Mesothelial cell of epicardium (in vitro differentiated cells): ENCODE data around the gene ROBO1. TPM values are rescaled to one million over a fixed set of nuclear protein-coding genes. Genes with fewer than 3 reads are reported as not detected.

Experiments
- DNase-seq, 2 experiments: peaks; one replicate each; pipeline ENCODE4 v3.0.0; 2021; ENCODE audit warnings: low spot score in 2 of 2; ENCODE audit not compliant: unreplicated experiment in 2 of 2
- H3K27ac Mint-ChIP-seq: 2 replicates; pipeline ENCODE4 v1.8.0; 2021; ENCODE audit warnings: mixed read lengths
- H3K27me3 Mint-ChIP-seq: 2 replicates; pipeline ENCODE4 v1.8.0; 2021; ENCODE audit warnings: low read depth, mixed read lengths
- H3K36me3 Mint-ChIP-seq: 2 replicates; pipeline ENCODE4 v1.8.0; 2021; ENCODE audit warnings: mixed read lengths
- H3K4me1 Mint-ChIP-seq: 2 replicates; pipeline ENCODE4 v1.8.0; 2021; ENCODE audit warnings: mixed read lengths
- H3K4me3 Mint-ChIP-seq: 2 replicates; pipeline ENCODE4 v1.8.0; 2021; ENCODE audit warnings: mild to moderate bottlenecking, moderate library complexity, mixed read lengths
- H3K9me3 Mint-ChIP-seq: 2 replicates; pipeline ENCODE4 v1.8.0; 2021; ENCODE audit warnings: mixed read lengths
- total RNA-seq: library from RNA; stranded (reverse); gene quantifications from 3 replicates; pipeline ENCODE4 v1.2.1, GENCODE V29; 2021
- TF ChIP-seq, protein P1 (sequence below): fragments of 200-600 bp; sonication (generic); IDR thresholded peaks from one replicate; pipeline ENCODE4 v1.5.0; 2021; ENCODE audit warnings: antibody characterized with exemption; ENCODE audit not compliant: unreplicated experiment

The ROBO1 gene
- total RNA-seq, 1 donor from 2014 or later, result 143 TPM

GRCh38 chr3:79063624-79064023 is 704.2 kb downstream of the ROBO1 start:
- TF ChIP-seq, protein P1, sequence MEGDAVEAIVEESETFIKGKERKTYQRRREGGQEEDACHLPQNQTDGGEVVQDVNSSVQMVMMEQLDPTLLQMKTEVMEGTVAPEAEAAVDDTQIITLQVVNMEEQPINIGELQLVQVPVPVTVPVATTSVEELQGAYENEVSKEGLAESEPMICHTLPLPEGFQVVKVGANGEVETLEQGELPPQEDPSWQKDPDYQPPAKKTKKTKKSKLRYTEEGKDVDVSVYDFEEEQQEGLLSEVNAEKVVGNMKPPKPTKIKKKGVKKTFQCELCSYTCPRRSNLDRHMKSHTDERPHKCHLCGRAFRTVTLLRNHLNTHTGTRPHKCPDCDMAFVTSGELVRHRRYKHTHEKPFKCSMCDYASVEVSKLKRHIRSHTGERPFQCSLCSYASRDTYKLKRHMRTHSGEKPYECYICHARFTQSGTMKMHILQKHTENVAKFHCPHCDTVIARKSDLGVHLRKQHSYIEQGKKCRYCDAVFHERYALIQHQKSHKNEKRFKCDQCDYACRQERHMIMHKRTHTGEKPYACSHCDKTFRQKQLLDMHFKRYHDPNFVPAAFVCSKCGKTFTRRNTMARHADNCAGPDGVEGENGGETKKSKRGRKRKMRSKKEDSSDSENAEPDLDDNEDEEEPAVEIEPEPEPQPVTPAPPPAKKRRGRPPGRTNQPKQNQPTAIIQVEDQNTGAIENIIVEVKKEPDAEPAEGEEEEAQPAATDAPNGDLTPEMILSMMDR, result no peak
- Mint-ChIP-seq H3K4me1 (peaks cover 2% of the 10 kb centered on the region), H3K4me3 (no peak overlapping the region), H3K27ac (no peak overlapping the region), H3K9me3 (peaks cover 35% of the 10 kb centered on the region), H3K36me3 (peaks cover 8% of the 10 kb centered on the region), H3K27me3 (no peaks in the 10 kb centered on the region)
- DNase-seq, result no peak

DNA sequence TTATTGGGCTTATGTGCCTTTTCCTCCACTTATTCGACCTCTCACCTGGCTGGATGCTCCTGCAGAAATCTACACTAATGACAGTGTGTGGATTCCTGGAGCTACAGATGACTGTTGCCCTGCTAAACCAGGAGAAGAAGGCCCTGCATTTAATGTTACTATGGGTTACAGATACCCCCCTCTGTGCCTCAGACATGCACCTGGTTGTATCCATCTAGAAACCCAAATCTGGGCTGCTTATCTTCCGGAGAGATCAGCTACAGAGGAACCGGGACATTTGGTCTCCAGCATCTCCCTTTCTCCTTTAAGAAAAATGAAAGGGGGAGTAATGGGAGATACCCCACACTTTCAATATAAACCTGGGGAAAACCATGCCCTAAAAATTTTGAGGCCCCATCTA is 710.0 kb downstream of the ROBO1 start:
- Mint-ChIP-seq H3K9me3 (peaks cover 65% of the 10 kb centered on the region), H3K27ac (no peak overlapping the region), H3K36me3 (peaks cover 16% of the 10 kb centered on the region), H3K4me1 (no peaks in the 10 kb centered on the region), H3K27me3 (no peaks in the 10 kb centered on the region), H3K4me3 (no peak overlapping the region)
- DNase-seq, result no peak
- TF ChIP-seq, protein P1, result no peak

DNA sequence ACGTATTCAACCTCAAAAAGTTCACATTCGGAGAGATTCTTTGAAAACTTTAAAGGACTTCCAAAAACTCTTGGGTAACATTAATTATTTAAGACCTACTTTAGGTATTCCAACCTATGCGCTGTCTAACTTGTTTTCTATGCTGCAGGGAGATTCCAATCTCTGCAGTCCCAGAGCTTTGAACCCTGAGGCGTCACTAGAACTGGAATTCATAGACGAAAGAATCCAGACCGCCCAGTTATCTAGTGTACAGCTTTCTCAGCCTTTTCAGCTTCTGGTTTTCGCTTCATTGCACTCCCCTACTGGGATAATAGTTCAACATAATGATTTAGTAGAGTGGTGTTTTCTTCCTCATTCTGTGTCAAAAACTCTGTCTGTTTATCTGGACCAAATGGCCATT is 711.3 kb downstream of the ROBO1 start:
- Mint-ChIP-seq H3K4me1 (no peaks in the 10 kb centered on the region), H3K4me3 (no peak overlapping the region), H3K27ac (no peak overlapping the region), H3K9me3 (peaks cover 72% of the 10 kb centered on the region), H3K36me3 (peaks cover 17% of the 10 kb centered on the region), H3K27me3 (no peaks in the 10 kb centered on the region)
- TF ChIP-seq, protein P1, result no peak
- no peak for DNase-seq

DNA sequence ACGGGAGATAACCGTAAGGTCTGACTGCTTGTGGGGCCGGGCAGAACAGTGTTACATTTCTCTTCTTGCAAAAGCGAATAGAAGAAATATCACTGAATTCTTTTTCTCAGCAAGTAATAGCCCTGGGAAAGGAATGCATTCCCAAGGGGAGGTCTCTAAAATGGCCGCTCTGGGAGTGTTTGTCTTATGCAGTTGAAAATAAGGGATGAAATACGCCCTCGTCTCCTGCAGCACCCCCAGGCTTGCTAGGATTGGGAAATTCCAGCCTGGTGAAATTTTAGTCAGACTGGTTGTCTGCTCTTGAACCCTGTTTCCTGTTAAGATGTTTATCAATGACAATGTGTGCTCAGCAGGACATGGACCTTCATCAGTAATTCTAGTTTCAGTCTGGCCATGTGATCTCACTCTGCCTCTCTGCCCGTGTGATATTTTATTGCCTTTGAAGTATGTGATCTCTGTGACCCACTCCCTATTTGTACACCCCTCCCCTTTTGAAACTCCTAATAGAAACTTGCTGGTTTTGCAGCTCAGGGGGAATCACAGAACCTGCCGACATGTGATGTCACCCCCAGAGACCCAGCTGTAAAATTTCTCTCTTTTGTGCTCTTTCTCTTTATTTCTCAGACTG is 715.6 kb downstream of the ROBO1 start:
- H3K27me3 Mint-ChIP-seq, result no peaks in the 10 kb centered on the region
- no peaks in the 10 kb centered on the region for H3K4me1 Mint-ChIP-seq
- DNase-seq, result no peak
- no peak overlapping the region for H3K27ac Mint-ChIP-seq
- TF ChIP-seq, protein P1, result no peak
- peaks cover 79% of the 10 kb centered on the region for H3K9me3 Mint-ChIP-seq
- peaks cover 21% of the 10 kb centered on the region for H3K36me3 Mint-ChIP-seq
- H3K4me3 Mint-ChIP-seq, result no peak overlapping the region

DNA sequence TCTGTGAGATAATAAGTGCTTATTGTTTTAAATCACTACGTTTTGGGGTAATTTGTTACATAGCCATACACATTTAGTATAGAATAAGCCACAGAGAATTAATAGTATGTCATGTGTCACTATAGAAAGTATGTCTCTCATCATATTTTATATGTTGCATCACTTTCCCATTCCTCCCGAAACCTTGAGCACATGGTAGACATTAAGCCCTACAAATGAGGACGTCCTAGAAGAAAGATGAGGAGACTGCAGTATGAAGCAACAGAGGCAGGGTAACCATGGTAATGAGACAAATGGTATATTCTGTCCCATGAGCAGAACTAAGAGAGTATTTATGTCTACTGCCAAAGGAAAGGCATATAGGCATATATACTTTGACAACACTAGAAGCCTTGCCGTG is 720.2 kb downstream of the ROBO1 start:
- no peak overlapping the region for H3K4me3 Mint-ChIP-seq

More for the DNA sequence above, 720.2 kb downstream of the ROBO1 start:
- Mint-ChIP-seq H3K27me3 (no peaks in the 10 kb centered on the region), H3K36me3 (peaks cover 11% of the 10 kb centered on the region), H3K4me1 (no peaks in the 10 kb centered on the region), H3K9me3 (peaks cover 47% of the 10 kb centered on the region), H3K27ac (no peak overlapping the region)
- no peak for DNase-seq
- TF ChIP-seq, protein P1, result no peak
